ENCODE data around the gene CEMIP.

Gene CEMIP

DNA sequence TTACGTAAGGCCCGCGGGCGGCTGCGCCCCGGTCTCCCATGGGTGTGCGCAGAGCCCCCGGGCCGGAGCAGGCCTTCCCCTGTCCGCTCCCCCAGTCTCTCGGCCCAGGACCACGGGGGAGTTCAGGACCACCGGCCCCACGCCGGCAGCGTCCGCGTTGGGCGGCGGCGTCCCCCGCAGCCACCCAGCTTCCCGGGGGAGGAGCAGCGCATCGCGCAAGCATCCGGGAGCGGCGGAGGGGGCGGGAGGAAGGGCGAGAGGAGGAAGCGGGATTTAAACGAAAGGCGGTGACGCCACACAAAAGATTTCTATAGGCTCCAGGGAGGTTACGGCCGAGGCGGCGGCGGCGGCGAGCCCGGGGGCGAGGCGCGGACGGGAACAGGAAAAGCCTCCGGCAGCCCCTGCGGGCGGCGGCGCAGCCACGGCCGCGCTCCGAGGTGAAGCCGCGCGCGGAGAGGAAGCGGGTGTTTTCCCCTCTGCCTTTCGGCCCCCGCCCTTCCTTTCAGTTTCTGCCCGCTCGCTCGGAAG is 221.5 kb downstream of the CEMIP start, which contains the start of gene TLNRD1:
TSS of gene TLNRD1 (plus strand) at position 300 of the 528 bp plus-strand sequence. CDS start 1,349 bp downstream, outside the sequence.
- Histone ChIP-seq H3K4me3 (peak within 1 kb of the TSS; percentile 81 to 99 (median 96)), H3K9ac (peak within 1 kb of the TSS; percentile 95 to 100 (median 99)), H3K27me3 (no peaks in the 10 kb centered on the region), H4K20me1 (peaks cover 29 to 42% (median 39%) of the 10 kb centered on the region in 11 experiments; a peak in 21 of 22 replicates), H3K9me3 (replicated peaks in 1 of 11) (peaks cover 0 to 8% (median 5%) of the 10 kb centered on the region in 11 experiments; a peak in 10 of 22 replicates), H3K27ac (peak within 1 kb of the TSS; percentile 94 to 100 (median 99)), H3K4me1 (peaks cover 41 to 58% (median 52%) of the 10 kb centered on the region in 10 experiments), H3K4me2 (peak within 1 kb of the TSS; percentile 91 to 99 (median 98)), H3K36me3 (peaks cover 19 to 36% (median 31%) of the 10 kb centered on the region in 11 experiments; a peak in 21 of 22 replicates)
- no peak for TF ChIP-seq Cebpa-rat (IDR thresholded peaks at IDR 0.05)

All from BLaER1 treated with 17β-estradiol and CSF1 and Interleukin-3, amounts not matched to agents 10 nM and 100 nM (cell line).